CD4-positive, alpha-beta T cell (primary cell): Measurements from ENCODE around the gene HECTD3. TPM values are rescaled to one million over a fixed set of nuclear protein-coding genes. Genes with fewer than 3 reads are reported as not detected.

Experiments
- ATAC-seq: fragments of 200-7000 bp; cut with Tn5 transposase; one replicate; pipeline ENCODE4 v1.10.0; 2022; ENCODE audit warnings: mild to moderate bottlenecking; ENCODE audit not compliant: poor library complexity
- CTCF ChIA-PET: fragments of 350-600 bp; sonication (Branson Sonifier 250); formaldehyde crosslinking; loops from one replicate; lab custom pipeline; 2021; ENCODE audit warnings: antibody characterized with exemption, inconsistent platforms; lab: Charles Lee
- POLR2A ChIA-PET: fragments of 350-600 bp; sonication (Branson Sonifier 250); formaldehyde crosslinking; loops from one replicate; lab custom pipeline; 2021; ENCODE audit warnings: antibody characterized with exemption, inconsistent platforms; lab: Charles Lee
- DNase-seq, 14 experiments: peaks; one replicate each; pipeline ENCODE4 v3.0.0-alpha.2; 2013 to 2020; ENCODE audit warnings: mixed read lengths in 2 of 14
- H3K27ac ChIP-seq, 2 donors: one replicate each; pipeline versions ENCODE4 v1.5.1 to v1.7.0; 2013; ENCODE audit warnings: low read length in 2 of 2, low read depth in 1 of 2, mild to moderate bottlenecking in 1 of 2
- H3K27me3 ChIP-seq, 2 experiments: 1 replicate in 1 of 2; 2 replicates in 1 of 2; pipeline versions ENCODE4 v1.6.1 to v1.7.0; 2013; ENCODE audit warnings: low read length in 2 of 2, control low read depth in 1 of 2, mild to moderate bottlenecking in 1 of 2, moderate library complexity in 1 of 2; ENCODE audit not compliant: insufficient read depth in 2 of 2, control insufficient read depth in 1 of 2
- H3K36me3 ChIP-seq: one replicate; pipeline ENCODE4 v1.6.1; 2013; ENCODE audit warnings: low read length, control low read depth; ENCODE audit not compliant: insufficient read depth
- H3K4me1 ChIP-seq: one replicate; pipeline ENCODE4 v1.6.1; 2013; ENCODE audit warnings: low read length, control low read depth; ENCODE audit not compliant: insufficient read depth
- H3K4me3 ChIP-seq: one replicate; pipeline ENCODE4 v1.5.1; 2013; ENCODE audit warnings: mild to moderate bottlenecking, low read length, moderate library complexity
- H3K9me3 ChIP-seq, 2 experiments: 1 replicate in 1 of 2; 2 replicates in 1 of 2; pipeline versions ENCODE4 v1.6.1 to v1.7.0; 2013; ENCODE audit warnings: low read length in 2 of 2, mild to moderate bottlenecking in 2 of 2, control low read depth in 1 of 2, moderate library complexity in 1 of 2; ENCODE audit not compliant: control insufficient read depth in 1 of 2, insufficient read depth in 1 of 2
- H3K27ac Mint-ChIP-seq: one replicate; pipeline ENCODE4 v1.8.0; 2020; ENCODE audit warnings: mixed read lengths
- H3K27me3 Mint-ChIP-seq: one replicate; pipeline ENCODE4 v1.8.0; 2021; ENCODE audit warnings: mixed read lengths
- H3K36me3 Mint-ChIP-seq: one replicate; pipeline ENCODE4 v1.8.0; 2021; ENCODE audit warnings: low read depth, mixed read lengths
- H3K4me1 Mint-ChIP-seq: one replicate; pipeline ENCODE4 v1.8.0; 2021; ENCODE audit warnings: low read depth, mixed read lengths
- H3K4me3 Mint-ChIP-seq: one replicate; pipeline ENCODE4 v1.8.0; 2020; ENCODE audit warnings: mild to moderate bottlenecking, mixed read lengths
- H3K9me3 Mint-ChIP-seq: one replicate; pipeline ENCODE4 v1.8.0; 2020; ENCODE audit warnings: mixed read lengths
- CTCF ChIP-seq: fragments of 200-600 bp; IDR thresholded peaks from one replicate; pipeline ENCODE4 v1.8.0; 2022; ENCODE audit warnings: antibody characterized with exemption, mild to moderate bottlenecking
- intact Hi-C, 2 experiments: fragments of 100-400 bp; cut with DNase I in 1 of 2; cut with micrococcal nuclease in 1 of 2; formaldehyde crosslinking; loops; one replicate each; pipeline versions ENCODE4 v1.15.1 to v1.9.0; 2023 to 2025; cut with DNase I, micrococcal nuclease
- total RNA-seq, 174 experiments: library from RNA in 2 of 174; stranded (reverse) in 2 of 174; gene quantifications; one replicate each; pipeline ENCODE4 v1.2.3 and lab custom pipeline; 2021 to 2026

Gene HECTD3
- total RNA-seq, 2 experiments from 2014 or later, result 31.5 to 33.7 TPM

GRCh38 chr1:45043094-45043493 lies 32.0 kb upstream of the HECTD3 start:
- H3K4me3 Mint-ChIP-seq, result no peak overlapping the region
- Histone ChIP-seq H3K4me3 (no peak overlapping the region), H3K9me3 (no peaks in the 10 kb centered on the region), H3K36me3 (no peaks in the 10 kb centered on the region), H3K27ac (no peak overlapping the region), H3K27me3 (no peaks in the 10 kb centered on the region), H3K4me1 (no peaks in the 10 kb centered on the region)
- no peak for TF ChIP-seq CTCF
- POLR2A ChIA-PET, result no interaction called here
- no peaks in the 10 kb centered on the region for H3K4me1 Mint-ChIP-seq
- H3K36me3 Mint-ChIP-seq, result peaks cover 9% of the 10 kb centered on the region
- no peaks in the 10 kb centered on the region for H3K9me3 Mint-ChIP-seq
- intact Hi-C loops, result no loop called here
- CTCF ChIA-PET, result no interaction called here
- ATAC-seq (no peak), DNase-seq (no peak)
- no peaks in the 10 kb centered on the region for H3K27me3 Mint-ChIP-seq
- no peak overlapping the region for H3K27ac Mint-ChIP-seq

- no peak overlapping the region for H3K27ac ChIP-seq
- no peak for DNase-seq
- no peak overlapping the region for H3K27ac Mint-ChIP-seq
- peaks cover 6% of the 10 kb centered on the region for H3K36me3 ChIP-seq
- intact Hi-C loops, result no loop called here
- H3K36me3 Mint-ChIP-seq, result peaks cover 11% of the 10 kb centered on the region
- no peaks in the 10 kb centered on the region for H3K27me3 Mint-ChIP-seq
- H3K9me3 Mint-ChIP-seq, result no peaks in the 10 kb centered on the region
- H3K4me3 ChIP-seq, result no peak overlapping the region
- ChIA-PET CTCF (no interaction called here), POLR2A (no interaction called here)
- H3K9me3 ChIP-seq, result no peaks in the 10 kb centered on the region
- no peak overlapping the region for H3K4me3 Mint-ChIP-seq
- H3K4me1 Mint-ChIP-seq, result no peaks in the 10 kb centered on the region
- ATAC-seq, result no peak
- no peaks in the 10 kb centered on the region for H3K27me3 ChIP-seq
- no peaks in the 10 kb centered on the region for H3K4me1 ChIP-seq
- TF ChIP-seq CTCF, result no peak
Observed at GRCh38 chr1:45040297-45040696, 29.2 kb upstream of the HECTD3 start.

- Mint-ChIP-seq H3K9me3 (no peaks in the 10 kb centered on the region), H3K4me3 (no peak overlapping the region), H3K4me1 (no peaks in the 10 kb centered on the region), H3K36me3 (peaks cover 14% of the 10 kb centered on the region), H3K27me3 (no peaks in the 10 kb centered on the region), H3K27ac (no peak overlapping the region)
- Histone ChIP-seq H3K27ac (no peak overlapping the region), H3K27me3 (no peaks in the 10 kb centered on the region), H3K36me3 (peaks cover 8% of the 10 kb centered on the region), H3K9me3 (no peaks in the 10 kb centered on the region), H3K4me3 (no peak overlapping the region), H3K4me1 (no peaks in the 10 kb centered on the region)
- ChIA-PET CTCF (no interaction called here), POLR2A (no interaction called here)
- DNase-seq, result no peak
- TF ChIP-seq CTCF, result no peak
- intact Hi-C loops, result no loop called here
- ATAC-seq, result no peak
Observed at GRCh38 chr1:45038661-45039364, 27.7 kb upstream of the HECTD3 start.
